H9 (cell line): ENCODE data around the gene FBXO2. TPM values are rescaled to one million over a fixed set of nuclear protein-coding genes. Genes with fewer than 3 reads are reported as not detected.

Experiments used
- DNase-seq: peaks from one replicate; pipeline ENCODE4 v3.0.0-alpha.2; 2017
- H2AFZ ChIP-seq: one replicate; pipeline ENCODE4 v1.6.1; 2013; ENCODE audit warnings: mild to moderate bottlenecking, low read length, control low read depth, moderate library complexity
- H2AK5ac ChIP-seq: 2 replicates; pipeline ENCODE4 v1.6.1; 2013; ENCODE audit warnings: low read length, control low read depth, mixed read lengths; ENCODE audit not compliant: insufficient read length
- H2BK120ac ChIP-seq: one replicate; pipeline ENCODE4 v1.6.1; 2013; ENCODE audit warnings: low read depth, mild to moderate bottlenecking, low read length, control low read depth, inconsistent platforms; ENCODE audit not compliant: poor library complexity, severe bottlenecking
- H2BK12ac ChIP-seq: 2 replicates; pipeline ENCODE4 v1.6.1; 2013; ENCODE audit warnings: low read length, control low read depth, mixed read lengths, low read depth; ENCODE audit not compliant: insufficient read length
- H2BK15ac ChIP-seq: 2 replicates; pipeline ENCODE4 v1.6.1; 2013; ENCODE audit warnings: low read depth, low read length, control low read depth
- H2BK20ac ChIP-seq: one replicate; pipeline ENCODE4 v1.6.1; 2013; ENCODE audit warnings: low read depth, mild to moderate bottlenecking, low read length, control low read depth, inconsistent platforms; ENCODE audit not compliant: poor library complexity, severe bottlenecking
- H2BK5ac ChIP-seq: 2 replicates; pipeline ENCODE4 v1.6.1; 2013; ENCODE audit warnings: low read length, control low read depth, mixed read lengths; ENCODE audit not compliant: insufficient read length
- H3K14ac ChIP-seq: 2 replicates; pipeline ENCODE4 v1.6.1; 2013; ENCODE audit warnings: low read length, control low read depth; ENCODE audit not compliant: insufficient read depth
- H3K18ac ChIP-seq: 2 replicates; pipeline ENCODE4 v1.6.1; 2013; ENCODE audit warnings: low read depth, mild to moderate bottlenecking, mixed read lengths, low read length, control low read depth; ENCODE audit not compliant: insufficient read length
- H3K23ac ChIP-seq: 2 replicates; pipeline ENCODE4 v1.6.1; 2013; ENCODE audit warnings: low read length, control low read depth, mixed read lengths, low read depth; ENCODE audit not compliant: insufficient read length
- H3K23me2 ChIP-seq: 2 replicates; pipeline ENCODE4 v1.6.1; 2013; ENCODE audit warnings: low read depth, mild to moderate bottlenecking, mixed read lengths, low read length, control low read depth; ENCODE audit not compliant: insufficient read length, poor library complexity, severe bottlenecking
- H3K27ac ChIP-seq: 2 replicates; pipeline ENCODE4 v1.5.1; 2013; ENCODE audit warnings: low read length, control low read depth, mixed read lengths, low read depth; ENCODE audit not compliant: insufficient read length
- H3K27me3 ChIP-seq: 2 replicates; pipeline ENCODE4 v1.6.1; 2013; ENCODE audit warnings: low read length, control low read depth, inconsistent platforms; ENCODE audit not compliant: insufficient read depth
- H3K4ac ChIP-seq: 2 replicates; pipeline ENCODE4 v1.6.1; 2013; ENCODE audit warnings: low read depth, mild to moderate bottlenecking, control low read depth, inconsistent platforms, low read length, moderate library complexity
- H3K4me1 ChIP-seq: 2 replicates; pipeline ENCODE4 v1.6.1; 2013; ENCODE audit warnings: low read length, control low read depth, inconsistent platforms; ENCODE audit not compliant: insufficient read depth
- H3K4me2 ChIP-seq: 2 replicates; pipeline ENCODE4 v1.6.1; 2013; ENCODE audit warnings: low read length, control low read depth, mixed read lengths; ENCODE audit not compliant: insufficient read length, insufficient read depth
- H3K56ac ChIP-seq: 2 replicates; pipeline ENCODE4 v1.6.1; 2013; ENCODE audit warnings: low read depth, mild to moderate bottlenecking, mixed read lengths, low read length, control low read depth; ENCODE audit not compliant: insufficient read length
- H3K79me1 ChIP-seq: 2 replicates; pipeline ENCODE4 v1.6.1; 2013; ENCODE audit warnings: low read depth, mild to moderate bottlenecking, moderate library complexity, low read length, control low read depth, inconsistent platforms; ENCODE audit not compliant: insufficient read depth, poor library complexity, severe bottlenecking
- H3K79me2 ChIP-seq: 2 replicates; pipeline ENCODE4 v1.6.1; 2013; ENCODE audit warnings: low read length, control low read depth, inconsistent platforms; ENCODE audit not compliant: insufficient read depth
- H3K9ac ChIP-seq: 2 replicates; pipeline ENCODE4 v1.6.1; 2013; ENCODE audit warnings: low read length, control low read depth, mixed read lengths; ENCODE audit not compliant: insufficient read length; ENCODE audit errors: extremely low read depth
- H3K9me3 ChIP-seq: one replicate; pipeline ENCODE4 v1.6.1; 2013; ENCODE audit warnings: low read depth, low read length, inconsistent platforms; ENCODE audit not compliant: control insufficient read depth
- H3T11ph ChIP-seq: one replicate; pipeline ENCODE4 v1.6.1; 2013; ENCODE audit warnings: mild to moderate bottlenecking, low read length, control low read depth, inconsistent platforms
- H4K20me1 ChIP-seq: one replicate; pipeline ENCODE4 v1.6.1; 2013; ENCODE audit not compliant: control insufficient read depth, insufficient read length, insufficient read depth
- H4K5ac ChIP-seq: 2 replicates; pipeline ENCODE4 v1.6.1; 2013; ENCODE audit warnings: low read depth, mild to moderate bottlenecking, mixed read lengths, low read length, control low read depth; ENCODE audit not compliant: insufficient read length
- H4K8ac ChIP-seq: replicated peaks from 2 replicates; pipeline ENCODE4 v1.6.1; 2013; ENCODE audit warnings: low read length, control low read depth, mixed read lengths, low read depth; ENCODE audit not compliant: insufficient read length
- H4K91ac ChIP-seq: 2 replicates; pipeline ENCODE4 v1.6.1; 2013; ENCODE audit warnings: low read depth, mild to moderate bottlenecking, moderate library complexity, mixed read lengths, low read length, control low read depth; ENCODE audit not compliant: insufficient read length
- H3K27ac Mint-ChIP-seq, 3 experiments: 2 replicates in 2 of 3; 3 replicates in 1 of 3; pipeline ENCODE4 v1.8.0; 2020 to 2021; ENCODE audit warnings: mixed read lengths in 3 of 3, mild to moderate bottlenecking in 1 of 3, moderate library complexity in 1 of 3
- H3K27me3 Mint-ChIP-seq: 2 replicates; pipeline ENCODE4 v1.8.0; 2021; ENCODE audit warnings: low read depth, mild to moderate bottlenecking, moderate library complexity, mixed read lengths
- H3K36me3 Mint-ChIP-seq, 3 experiments: 2 replicates in 2 of 3; 3 replicates in 1 of 3; pipeline ENCODE4 v1.8.0; 2020 to 2021; ENCODE audit warnings: low read depth in 3 of 3, mixed read lengths in 3 of 3; ENCODE audit not compliant: insufficient read depth in 1 of 3
- H3K4me1 Mint-ChIP-seq, 2 experiments: 2 replicates each; pipeline ENCODE4 v1.8.0; 2020; ENCODE audit warnings: mixed read lengths in 2 of 2
- H3K4me3 Mint-ChIP-seq, 2 experiments: 2 replicates in 1 of 2; 3 replicates in 1 of 2; pipeline ENCODE4 v1.8.0; 2020 to 2021; ENCODE audit warnings: mild to moderate bottlenecking in 2 of 2, mixed read lengths in 2 of 2, moderate library complexity in 1 of 2
- H3K9me3 Mint-ChIP-seq, 2 experiments: 2 replicates in 1 of 2; 3 replicates in 1 of 2; pipeline ENCODE4 v1.8.0; 2020; ENCODE audit warnings: mild to moderate bottlenecking in 2 of 2, mixed read lengths in 2 of 2, moderate library complexity in 1 of 2
- WGBS: extraction: QIAGEN DNeasy Blood & Tissue Kit; methylation state at CpG from one replicate; pipeline ENCODE4 v1.1.7; 2013; ENCODE audit warnings: missing lambda C conversion rate, low lambda C conversion rate, mixed read lengths; ENCODE audit not compliant: insufficient read length; ENCODE audit errors: extremely low coverage; 5-methylcytosine and 5-hydroxymethylcytosine counted together
- total RNA-seq: library from RNA; stranded (reverse); gene quantifications from 2 replicates; pipeline ENCODE4 v1.2.1, GENCODE V29; 2021
- TF ChIP-seq, protein P1 (sequence below): fragments of 200-600 bp; sonication (generic); conservative IDR thresholded peaks from 3 replicates; pipeline ENCODE4 v1.8.0; 2021; ENCODE audit warnings: antibody characterized with exemption, mild to moderate bottlenecking

Gene FBXO2
- total RNA-seq, 1 experiment from 2014 or later, result 28.9 TPM

GRCh38 chr1:11703357-11704193, 49.3 kb upstream of the FBXO2 start:
- no peak overlapping the region for H3K4me2 ChIP-seq
- no peak overlapping the region for H2AFZ ChIP-seq
- H3K27me3 ChIP-seq, result no peaks in the 10 kb centered on the region
- H2AK5ac ChIP-seq, result no peak overlapping the region
- H4K8ac ChIP-seq, result no peak overlapping the region
- H3K4me1 Mint-ChIP-seq, result peaks cover 48 to 53% of the 10 kb centered on the region in 2 experiments
- H3K4me1 ChIP-seq, result peaks cover 10% of the 10 kb centered on the region
- peaks cover 5% of the 10 kb centered on the region for H3K23me2 ChIP-seq
- no peak overlapping the region for H3K27ac ChIP-seq
- H3K27me3 Mint-ChIP-seq, result no peaks in the 10 kb centered on the region
- no peak overlapping the region for H2BK15ac ChIP-seq
- H3K14ac ChIP-seq, result no peak overlapping the region
- no peaks in the 10 kb centered on the region for H3K9me3 ChIP-seq
- TF ChIP-seq, protein P1, sequence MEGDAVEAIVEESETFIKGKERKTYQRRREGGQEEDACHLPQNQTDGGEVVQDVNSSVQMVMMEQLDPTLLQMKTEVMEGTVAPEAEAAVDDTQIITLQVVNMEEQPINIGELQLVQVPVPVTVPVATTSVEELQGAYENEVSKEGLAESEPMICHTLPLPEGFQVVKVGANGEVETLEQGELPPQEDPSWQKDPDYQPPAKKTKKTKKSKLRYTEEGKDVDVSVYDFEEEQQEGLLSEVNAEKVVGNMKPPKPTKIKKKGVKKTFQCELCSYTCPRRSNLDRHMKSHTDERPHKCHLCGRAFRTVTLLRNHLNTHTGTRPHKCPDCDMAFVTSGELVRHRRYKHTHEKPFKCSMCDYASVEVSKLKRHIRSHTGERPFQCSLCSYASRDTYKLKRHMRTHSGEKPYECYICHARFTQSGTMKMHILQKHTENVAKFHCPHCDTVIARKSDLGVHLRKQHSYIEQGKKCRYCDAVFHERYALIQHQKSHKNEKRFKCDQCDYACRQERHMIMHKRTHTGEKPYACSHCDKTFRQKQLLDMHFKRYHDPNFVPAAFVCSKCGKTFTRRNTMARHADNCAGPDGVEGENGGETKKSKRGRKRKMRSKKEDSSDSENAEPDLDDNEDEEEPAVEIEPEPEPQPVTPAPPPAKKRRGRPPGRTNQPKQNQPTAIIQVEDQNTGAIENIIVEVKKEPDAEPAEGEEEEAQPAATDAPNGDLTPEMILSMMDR, result no peak
- no peaks in the 10 kb centered on the region for H3K79me1 ChIP-seq
- H3T11ph ChIP-seq, result no peak overlapping the region
- H3K27ac Mint-ChIP-seq, result peak overlapping the region; percentile 46 to 57 (median 53); a peak in 4 of 7 replicates
- H4K91ac ChIP-seq, result no peak overlapping the region
- H2BK20ac ChIP-seq, result no peak overlapping the region
- H4K5ac ChIP-seq, result no peak overlapping the region
- H2BK120ac ChIP-seq, result no peak overlapping the region
- no peak overlapping the region for H3K9ac ChIP-seq
- H2BK12ac ChIP-seq, result no peak overlapping the region
- no peak overlapping the region for H3K4ac ChIP-seq
- peaks cover 0 to 10% (median under 1%) of the 10 kb centered on the region in 3 experiments; a peak in 5 of 7 replicates for H3K36me3 Mint-ChIP-seq
- no peaks in the 10 kb centered on the region; the same call in 1 of the 2 replicates for H3K79me2 ChIP-seq
- no peaks in the 10 kb centered on the region for H3K9me3 Mint-ChIP-seq
- H3K4me3 Mint-ChIP-seq, result no peak overlapping the region; a peak in 1 of 5 replicates
- H3K56ac ChIP-seq, result no peak overlapping the region
- H3K23ac ChIP-seq, result no peak overlapping the region
- peaks cover 8% of the 10 kb centered on the region for H4K20me1 ChIP-seq
- DNase-seq, result no peak
- H3K18ac ChIP-seq, result no peak overlapping the region
- H2BK5ac ChIP-seq, result no peak overlapping the region
- WGBS, result no CpG with 5 or more reads among the region's 8 CpGs
